LNCAP (cell line): Measurements from ENCODE around the gene PIK3CB.

Experiments used
- TF ChIP-seq, protein P1 (sequence below): fragments of 450-650 bp; IDR thresholded peaks from 2 replicates; pipeline ENCODE4 v1.5.1; 2017; ENCODE audit warnings: mild to moderate bottlenecking

The PIK3CB gene

DNA sequence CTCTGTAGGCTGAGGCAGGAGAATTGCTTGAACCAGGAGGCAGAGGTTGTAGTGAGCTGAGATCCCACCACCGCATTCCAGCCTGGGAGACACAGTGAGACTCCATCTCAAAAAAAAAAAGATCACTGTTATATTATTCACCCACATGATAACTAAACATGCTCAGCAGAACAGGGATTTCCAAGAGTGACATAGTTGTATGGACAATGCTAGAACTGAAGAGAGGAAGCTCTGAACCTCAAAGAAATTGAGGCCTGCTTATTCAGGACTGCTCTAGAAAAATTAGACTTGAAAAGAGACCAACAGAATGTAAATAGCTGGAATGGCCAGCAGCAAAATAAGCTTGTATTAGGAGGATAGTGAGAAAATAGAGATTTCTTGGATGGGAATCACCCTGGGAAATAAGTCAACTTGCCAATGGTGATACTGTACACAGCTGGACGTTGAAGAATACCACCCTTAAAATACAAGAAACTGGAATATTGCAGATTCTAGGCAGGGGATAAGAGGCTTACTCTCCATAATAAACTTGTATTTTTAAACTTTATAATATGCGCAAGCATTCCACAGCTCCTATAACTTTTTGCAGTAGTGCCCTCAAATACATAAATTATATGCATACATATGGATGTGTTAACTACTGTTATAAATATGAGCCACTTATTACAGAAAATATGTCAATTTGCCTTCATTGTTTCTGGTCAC is 28.2 kb downstream of the PIK3CB start:
- TF ChIP-seq, protein P1, sequence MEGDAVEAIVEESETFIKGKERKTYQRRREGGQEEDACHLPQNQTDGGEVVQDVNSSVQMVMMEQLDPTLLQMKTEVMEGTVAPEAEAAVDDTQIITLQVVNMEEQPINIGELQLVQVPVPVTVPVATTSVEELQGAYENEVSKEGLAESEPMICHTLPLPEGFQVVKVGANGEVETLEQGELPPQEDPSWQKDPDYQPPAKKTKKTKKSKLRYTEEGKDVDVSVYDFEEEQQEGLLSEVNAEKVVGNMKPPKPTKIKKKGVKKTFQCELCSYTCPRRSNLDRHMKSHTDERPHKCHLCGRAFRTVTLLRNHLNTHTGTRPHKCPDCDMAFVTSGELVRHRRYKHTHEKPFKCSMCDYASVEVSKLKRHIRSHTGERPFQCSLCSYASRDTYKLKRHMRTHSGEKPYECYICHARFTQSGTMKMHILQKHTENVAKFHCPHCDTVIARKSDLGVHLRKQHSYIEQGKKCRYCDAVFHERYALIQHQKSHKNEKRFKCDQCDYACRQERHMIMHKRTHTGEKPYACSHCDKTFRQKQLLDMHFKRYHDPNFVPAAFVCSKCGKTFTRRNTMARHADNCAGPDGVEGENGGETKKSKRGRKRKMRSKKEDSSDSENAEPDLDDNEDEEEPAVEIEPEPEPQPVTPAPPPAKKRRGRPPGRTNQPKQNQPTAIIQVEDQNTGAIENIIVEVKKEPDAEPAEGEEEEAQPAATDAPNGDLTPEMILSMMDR: no peak

DNA sequence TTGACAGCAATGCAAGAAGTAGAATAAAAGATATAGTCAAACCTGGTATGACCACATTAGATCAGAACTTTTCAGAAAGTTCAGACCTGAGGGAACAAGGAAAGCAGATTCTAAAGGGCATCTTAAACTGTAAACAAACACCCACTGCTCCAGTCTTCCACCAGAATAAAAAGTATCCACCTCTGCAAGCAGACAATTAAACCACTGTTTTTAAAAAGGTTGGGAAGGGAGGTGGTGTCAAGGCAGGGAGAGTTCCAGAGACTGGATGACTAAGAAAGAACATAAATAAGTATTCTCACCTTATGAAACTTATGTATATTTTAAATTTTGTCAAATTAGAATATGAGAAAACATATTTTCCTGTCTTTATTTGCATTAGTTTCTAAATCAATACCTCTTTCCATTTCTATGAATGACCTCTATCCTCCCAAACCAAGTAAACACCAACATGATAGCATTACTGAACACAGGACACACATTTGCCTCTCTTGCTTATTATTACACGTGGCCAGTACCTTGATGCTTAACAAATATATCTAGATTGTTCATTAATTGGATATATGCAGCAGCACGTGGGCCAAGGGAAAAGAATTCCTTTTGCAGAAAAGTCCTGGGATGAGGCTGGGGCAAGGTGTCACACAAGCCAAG is 31.6 kb downstream of the PIK3CB start:
- TF ChIP-seq, protein P1: no peak

DNA sequence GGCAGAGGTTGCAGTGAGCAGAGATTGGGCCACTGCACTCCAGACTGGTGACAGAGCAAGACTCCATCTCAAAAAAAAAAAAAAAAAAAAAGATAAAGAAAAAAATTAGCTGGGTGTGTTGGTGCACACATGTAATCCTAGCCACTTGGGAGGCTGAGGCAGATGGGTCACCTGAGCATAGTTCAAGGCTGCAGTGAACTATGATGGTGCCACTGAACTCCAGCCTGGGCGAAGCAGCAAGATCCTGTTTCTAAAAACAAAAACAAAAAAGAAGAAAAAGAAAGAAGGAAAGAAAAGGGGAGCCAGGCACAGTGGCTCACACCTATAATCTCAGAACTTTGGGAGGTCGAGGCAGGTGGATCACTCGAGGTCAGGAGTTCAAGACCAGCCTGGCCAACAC is 32.9 kb downstream of the PIK3CB start:
- TF ChIP-seq, protein P1: no peak

DNA sequence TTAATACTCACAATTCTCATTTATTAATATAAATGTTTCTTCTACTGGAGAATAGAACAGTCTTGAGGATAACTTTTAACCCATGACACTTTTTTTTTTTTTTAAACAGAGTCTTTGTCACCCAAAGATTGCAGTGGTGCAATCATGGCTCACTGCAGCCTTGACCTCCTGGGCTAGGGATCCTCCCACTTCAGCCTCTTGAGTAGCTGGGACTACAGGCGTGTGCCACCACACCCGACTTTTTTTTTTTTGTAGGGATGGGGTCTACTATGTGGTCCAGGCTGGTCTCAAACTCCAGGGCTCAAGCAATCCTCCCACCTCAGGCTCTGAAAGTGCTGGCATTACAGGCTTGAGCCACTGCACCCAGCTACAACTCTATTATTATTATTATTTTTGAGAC is 34.5 kb downstream of the PIK3CB start:
- TF ChIP-seq, protein P1: no peak

DNA sequence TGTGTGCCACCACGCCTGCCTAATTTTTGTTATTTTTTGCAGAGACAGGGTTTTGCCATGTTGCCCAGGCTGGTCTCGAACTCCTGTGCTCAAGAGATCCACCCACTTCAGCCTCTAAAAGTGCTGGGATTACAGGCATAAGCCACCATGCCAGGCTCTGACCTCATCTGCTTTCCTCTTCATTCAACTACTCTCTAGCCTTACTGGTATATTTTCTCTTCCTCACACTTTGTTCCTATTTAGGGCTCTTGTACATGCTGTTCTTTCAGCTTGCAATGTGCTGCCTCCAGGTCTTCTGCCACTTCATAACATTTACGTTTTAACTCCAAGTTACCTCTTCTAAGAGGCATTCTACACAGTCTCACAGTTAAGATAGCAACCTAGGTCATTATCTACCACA is 34.9 kb downstream of the PIK3CB start:
- TF ChIP-seq, protein P1: no peak

DNA sequence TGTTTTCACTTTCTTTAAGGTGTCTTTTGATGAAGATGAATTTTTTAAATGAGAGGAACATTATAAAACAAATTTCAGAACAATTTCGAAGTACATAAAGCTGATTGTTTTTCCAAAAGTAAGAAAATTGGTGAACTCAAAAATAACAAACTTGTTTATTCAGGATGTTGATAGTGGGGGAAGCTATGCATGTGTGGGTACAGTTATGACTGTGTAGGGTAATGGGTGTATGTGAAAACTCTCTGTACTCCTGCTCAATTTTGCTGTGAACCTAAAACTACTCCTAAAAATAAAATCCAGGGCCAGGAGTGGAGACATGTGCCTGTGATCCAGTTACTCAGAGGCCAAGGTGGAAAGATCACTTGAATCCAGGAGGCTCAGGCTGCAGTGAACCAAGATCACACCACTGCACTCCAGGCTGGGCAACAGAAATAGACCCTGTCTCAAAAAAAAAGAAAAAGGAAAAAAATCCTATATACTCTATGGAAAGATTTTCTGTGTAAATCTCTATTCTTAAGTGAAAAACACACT is 37.2 kb downstream of the PIK3CB start:
- TF ChIP-seq, protein P1: no peak

DNA sequence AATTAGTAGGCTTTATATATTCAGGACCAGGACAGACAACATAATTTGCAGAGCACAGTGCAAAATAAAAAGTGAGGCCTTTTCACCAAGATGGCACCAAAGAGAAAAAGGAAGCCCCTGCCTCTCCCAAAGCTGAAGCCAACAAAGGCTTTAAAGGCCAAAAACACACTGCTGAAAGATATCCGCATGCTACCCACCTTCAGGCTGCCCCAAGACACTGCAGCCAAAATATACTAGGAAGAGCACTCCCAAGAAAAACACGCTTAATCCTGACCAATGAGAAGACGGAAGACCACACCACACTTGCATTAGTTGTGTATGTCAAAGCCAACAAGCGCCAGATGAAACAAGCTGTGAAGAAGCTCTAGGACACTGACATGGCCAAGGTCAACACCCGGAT is 38.0 kb downstream of the PIK3CB start:
- TF ChIP-seq, protein P1: no peak
